IMR-90 (cell line): ENCODE measurements around the gene GHR. TPM values are rescaled to one million over a fixed set of nuclear protein-coding genes. Genes with fewer than 3 reads are reported as not detected.

Experiments used
- ATAC-seq: fragments of 200-7000 bp; cut with Tn5 transposase; 2 replicates; pipeline ENCODE4 v1.9.1; 2020; ENCODE audit warnings: low read depth, mild to moderate bottlenecking, moderate library complexity
- BruUV-seq: library from RNA; stranded (reverse); fragments of 400-500 nt; replicated peaks from 2 replicates; lab custom pipeline; 2021; lab: Mats Ljungman, UMichigan
- CTCF ChIA-PET: fragments of 300-600 bp; formaldehyde crosslinking; extraction: SDS; loops from one replicate; lab custom pipeline; 2021; ENCODE audit warnings: antibody characterized with exemption; lab: Yijun Ruan, JAX
- POLR2A ChIA-PET: fragments of 300-600 bp; sonication (Branson Sonifier 250); formaldehyde crosslinking; loops from one replicate; lab custom pipeline; 2022; ENCODE audit warnings: antibody characterized with exemption; ENCODE audit not compliant: unreplicated experiment; lab: Charles Lee
- DNase-seq: peaks from one replicate; pipeline ENCODE4 v3.0.0; 2013
- H2AFZ ChIP-seq: replicated peaks from 2 replicates; pipeline ENCODE3; 2013; ENCODE audit warnings: low read length, mild to moderate bottlenecking; ENCODE audit not compliant: poor library complexity
- H2AK5ac ChIP-seq: 2 replicates; pipeline ENCODE4 v1.6.1; 2013; ENCODE audit warnings: low read depth, low read length, inconsistent platforms
- H2AK9ac ChIP-seq: replicated peaks from 2 replicates; pipeline ENCODE3; 2013; ENCODE audit warnings: mild to moderate bottlenecking, low read depth, low read length, moderate library complexity; ENCODE audit not compliant: poor library complexity
- H2BK120ac ChIP-seq: 2 replicates; pipeline ENCODE4 v1.6.1; 2013; ENCODE audit warnings: low read depth, low read length, inconsistent platforms
- H2BK15ac ChIP-seq: 3 replicates; pipeline ENCODE4 v1.6.1; 2013; ENCODE audit warnings: low read depth, low read length, inconsistent platforms
- H2BK20ac ChIP-seq: 2 replicates; pipeline ENCODE4 v1.6.1; 2013; ENCODE audit warnings: low read depth, mild to moderate bottlenecking, inconsistent platforms, low read length, moderate library complexity
- H2BK5ac ChIP-seq: 2 replicates; pipeline ENCODE4 v1.6.1; 2013; ENCODE audit warnings: mild to moderate bottlenecking, low read depth, low read length, inconsistent platforms; ENCODE audit not compliant: poor library complexity, severe bottlenecking
- H3K14ac ChIP-seq: replicated peaks from 2 replicates; pipeline ENCODE4 v1.6.1; 2013; ENCODE audit warnings: low read depth, low read length, inconsistent platforms
- H3K18ac ChIP-seq: 2 replicates; pipeline ENCODE4 v1.6.1; 2013; ENCODE audit warnings: low read depth, low read length, control low read depth
- H3K23ac ChIP-seq: 2 replicates; pipeline ENCODE4 v1.6.1; 2013; ENCODE audit warnings: low read depth, low read length, inconsistent platforms
- H3K27ac ChIP-seq: 2 replicates; pipeline ENCODE4 v1.5.1; 2013; ENCODE audit warnings: mild to moderate bottlenecking, control low read depth, low read length; ENCODE audit not compliant: insufficient read depth
- H3K27me3 ChIP-seq: 2 replicates; pipeline ENCODE4 v1.6.1; 2013; ENCODE audit warnings: low read length; ENCODE audit not compliant: control insufficient read depth, insufficient read depth
- H3K36me3 ChIP-seq: 2 replicates; pipeline ENCODE4 v1.6.1; 2013; ENCODE audit warnings: low read length, mixed read lengths; ENCODE audit not compliant: control insufficient read depth, insufficient read depth
- H3K4ac ChIP-seq: 2 replicates; pipeline ENCODE4 v1.6.1; 2013; ENCODE audit warnings: low read depth, low read length, inconsistent platforms
- H3K4me1 ChIP-seq: 2 replicates; pipeline ENCODE4 v1.6.1; 2013; ENCODE audit warnings: low read length, mixed read lengths; ENCODE audit not compliant: control insufficient read depth, insufficient read depth
- H3K4me2 ChIP-seq: 2 replicates; pipeline ENCODE4 v1.6.1; 2013; ENCODE audit warnings: low read depth, mild to moderate bottlenecking, control low read depth, low read length, moderate library complexity
- H3K4me3 ChIP-seq: 2 replicates; pipeline ENCODE4 v1.5.1; 2013; ENCODE audit warnings: low read depth, mild to moderate bottlenecking, control low read depth, low read length, moderate library complexity; ENCODE audit not compliant: insufficient read depth
- H3K56ac ChIP-seq: 2 replicates; pipeline ENCODE4 v1.6.1; 2013; ENCODE audit warnings: low read length, inconsistent platforms; ENCODE audit not compliant: insufficient read depth; ENCODE audit errors: extremely low read depth
- H3K79me1 ChIP-seq, 2 experiments: 2 replicates each; pipeline ENCODE4 v1.6.1; 2013; ENCODE audit warnings: low read length in 2 of 2, inconsistent platforms in 1 of 2, low read depth in 1 of 2
- H3K9ac ChIP-seq: 2 replicates; pipeline ENCODE4 v1.6.1; 2013; ENCODE audit warnings: low read depth, low read length, control low read depth
- H3K9me1 ChIP-seq: 2 replicates; pipeline ENCODE4 v1.6.1; 2013; ENCODE audit warnings: low read length, inconsistent platforms; ENCODE audit not compliant: insufficient read depth
- H3K9me3 ChIP-seq: 2 replicates; pipeline ENCODE4 v1.6.1; 2013; ENCODE audit warnings: low read length; ENCODE audit not compliant: control insufficient read depth, insufficient read depth
- H4K20me1 ChIP-seq: 2 replicates; pipeline ENCODE4 v1.6.1; 2013; ENCODE audit warnings: low read length, inconsistent platforms; ENCODE audit not compliant: insufficient read depth
- H4K5ac ChIP-seq: 2 replicates; pipeline ENCODE4 v1.6.1; 2013; ENCODE audit warnings: mild to moderate bottlenecking, low read depth, low read length, control low read depth
- H4K8ac ChIP-seq, 2 experiments: 2 replicates each; pipeline ENCODE4 v1.6.1; 2013; ENCODE audit warnings: low read depth in 2 of 2, low read length in 2 of 2, control low read depth in 1 of 2, inconsistent platforms in 1 of 2
- H4K91ac ChIP-seq: 2 replicates; pipeline ENCODE4 v1.6.1; 2013; ENCODE audit warnings: low read depth, low read length, inconsistent platforms; ENCODE audit not compliant: insufficient read depth
- BHLHE40 ChIP-seq: fragments of 150-350 bp; IDR thresholded peaks from 2 replicates; pipeline ENCODE4 v1.6.1; 2016; ENCODE audit warnings: mild to moderate bottlenecking, low read depth, low read length
- CEBPB ChIP-seq: IDR thresholded peaks from 2 replicates; pipeline ENCODE4 v1.6.1; 2012; ENCODE audit warnings: low read depth, low read length, improper control_type of control experiment
- CHD1 ChIP-seq: IDR thresholded peaks from 2 replicates; pipeline ENCODE4 v1.6.1; 2012; ENCODE audit warnings: low read depth, low read length, improper control_type of control experiment
- ELK1 ChIP-seq: fragments of 150-350 bp; IDR thresholded peaks from 2 replicates; pipeline ENCODE4 v1.6.1; 2016; ENCODE audit warnings: low read depth, mild to moderate bottlenecking, low read length, moderate library complexity, borderline replicate concordance
- FOS ChIP-seq: fragments of 150-350 bp; IDR thresholded peaks from 2 replicates; pipeline ENCODE4 v1.6.1; 2016; ENCODE audit warnings: low read depth, low read length
- MAFK ChIP-seq: IDR thresholded peaks from 2 replicates; pipeline ENCODE4 v1.6.1; 2012; ENCODE audit warnings: low read depth, low read length, improper control_type of control experiment
- MAZ ChIP-seq: IDR thresholded peaks from 2 replicates; pipeline ENCODE4 v1.6.1; 2012; ENCODE audit warnings: low read depth, mild to moderate bottlenecking, low read length, improper control_type of control experiment, moderate library complexity, borderline replicate concordance
- MXI1 ChIP-seq: IDR thresholded peaks from 2 replicates; pipeline ENCODE4 v1.6.1; 2012; ENCODE audit warnings: low read depth, mild to moderate bottlenecking, low read length, moderate library complexity, borderline replicate concordance
- NFE2L2 ChIP-seq: fragments of 150-350 bp; IDR thresholded peaks from 2 replicates; pipeline ENCODE4 v1.6.1; 2016; ENCODE audit warnings: low read depth, mild to moderate bottlenecking, low read length
- POLR2A ChIP-seq: IDR thresholded peaks from 2 replicates; pipeline ENCODE4 v1.6.1; 2012; ENCODE audit warnings: mild to moderate bottlenecking, low read depth, low read length
- RAD21 ChIP-seq: IDR thresholded peaks from 2 replicates; pipeline ENCODE4 v1.6.1; 2012; ENCODE audit warnings: low read length, improper control_type of control experiment
- RCOR1 ChIP-seq: IDR thresholded peaks from 2 replicates; pipeline ENCODE4 v1.6.1; 2012; ENCODE audit warnings: mild to moderate bottlenecking, low read length, improper control_type of control experiment; ENCODE audit not compliant: insufficient replicate concordance
- RFX5 ChIP-seq: IDR thresholded peaks from 2 replicates; pipeline ENCODE4 v1.8.0; 2012; ENCODE audit warnings: low read depth, mild to moderate bottlenecking, low read length, moderate library complexity
- SMC3 ChIP-seq: fragments of 150-350 bp; IDR thresholded peaks from 2 replicates; pipeline ENCODE4 v1.6.1; 2016; ENCODE audit warnings: low read depth, mild to moderate bottlenecking, antibody characterized with exemption, low read length, moderate library complexity
- WGBS, 2 experiments: methylation state at CpG; one replicate each; pipeline versions ENCODE4 v1.1.5 to v1.1.7; 2013; ENCODE audit warnings: missing lambda C conversion rate in 2 of 2; ENCODE audit not compliant: insufficient read length in 1 of 2; ENCODE audit errors: extremely low coverage in 2 of 2; 5-methylcytosine and 5-hydroxymethylcytosine counted together
- dilution Hi-C: fragments of 300-500 bp; cut with HindIII; formaldehyde crosslinking; loops from one replicate; pipeline ENCODE4 v1.14.3; 2018; ENCODE audit warnings: low sequenced_read_pairs; ENCODE audit not compliant: unreplicated experiment
- in situ Hi-C: fragments of 300-500 bp; cut with MboI; formaldehyde crosslinking; loops from 3 replicates; pipeline ENCODE4 v1.14.3; 2019; ENCODE audit warnings: low sequenced_read_pairs, inconsistent platforms, mixed read lengths
- intact Hi-C: fragments of 100-400 bp; cut with micrococcal nuclease; formaldehyde crosslinking; loops from 2 replicates; pipeline ENCODE4 v1.10.0; 2022
- polyA plus RNA-seq, 3 experiments: library from polyadenylated mRNA; depleted of rRNA; stranded (reverse); fragments of >200 nt; gene quantifications; 2 replicates each; pipeline ENCODE4 v1.2.3, GENCODE V29; 2012; ENCODE audit warnings: low replicate concordance in 1 of 3
- total RNA-seq: library from RNA; depleted of rRNA; stranded (reverse); fragments of >200 nt; gene quantifications from 2 replicates; pipeline ENCODE4 v1.2.3, GENCODE V29; 2012
- TF ChIP-seq, protein P1 (sequence below): fragments of 150-350 bp; IDR thresholded peaks from 2 replicates; pipeline ENCODE4 v1.6.1; 2017; ENCODE audit warnings: mild to moderate bottlenecking, antibody characterized with exemption, low read length, low read depth
- TF ChIP-seq, protein P2 (sequence below): conservative IDR thresholded peaks from 2 replicates; pipeline ENCODE4 v1.5.1; 2012; ENCODE audit warnings: mild to moderate bottlenecking, low read depth, low read length, improper control_type of control experiment

GHR gene
- total and polyA plus RNA-seq, 2 of the 4 experiments (the other 2 are of a cell fraction): 0.36 to 1.1 TPM

DNA sequence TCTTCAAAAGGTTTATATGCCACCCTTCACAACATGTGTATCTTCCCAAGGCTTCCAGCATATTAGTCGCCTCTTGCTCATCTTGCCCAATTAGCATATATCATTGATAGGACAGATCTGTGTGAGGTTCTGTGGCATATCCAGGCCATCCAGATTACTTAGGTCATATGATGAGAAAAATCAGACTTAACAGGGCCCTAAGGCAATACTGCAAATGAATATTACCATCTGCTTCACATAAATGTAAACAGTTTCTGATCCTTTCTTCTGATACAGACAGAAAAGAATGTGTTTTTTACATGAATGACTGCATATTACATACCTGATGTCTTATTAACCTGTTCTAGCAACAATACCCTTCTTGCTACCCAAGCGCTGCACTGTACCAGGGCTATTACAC is 41.3 kb upstream of the GHR start:
- Histone ChIP-seq H3K9me3 (no peaks in the 10 kb centered on the region), H3K9me1 (no peaks in the 10 kb centered on the region), H2BK5ac (no peak overlapping the region), H4K91ac (no peak overlapping the region), H4K8ac (no peak overlapping the region), H4K5ac (no peak overlapping the region), H3K56ac (no peak overlapping the region), H2BK15ac (no peak overlapping the region), H4K20me1 (no peaks in the 10 kb centered on the region), H3K9ac (no peak overlapping the region), H3K27me3 (no peaks in the 10 kb centered on the region), H3K4me2 (no peak overlapping the region), H2AK5ac (no peak overlapping the region), H3K18ac (no peak overlapping the region), H3K27ac (no peak overlapping the region), H3K4me1 (no peaks in the 10 kb centered on the region), H3K79me1 (no peaks in the 10 kb centered on the region), H3K4ac (no peak overlapping the region), H3K23ac (no peak overlapping the region), H2BK120ac (no peak overlapping the region), H3K14ac (no peak overlapping the region), H2AFZ (no peak overlapping the region), H3K36me3 (no peaks in the 10 kb centered on the region), H2AK9ac (no peak overlapping the region), H2BK20ac (no peak overlapping the region), H3K4me3 (no peak overlapping the region)
- no TSS peak for BruUV-seq
- ChIA-PET POLR2A (no interaction called here), CTCF (no interaction called here)
- TF ChIP-seq, protein P1, sequence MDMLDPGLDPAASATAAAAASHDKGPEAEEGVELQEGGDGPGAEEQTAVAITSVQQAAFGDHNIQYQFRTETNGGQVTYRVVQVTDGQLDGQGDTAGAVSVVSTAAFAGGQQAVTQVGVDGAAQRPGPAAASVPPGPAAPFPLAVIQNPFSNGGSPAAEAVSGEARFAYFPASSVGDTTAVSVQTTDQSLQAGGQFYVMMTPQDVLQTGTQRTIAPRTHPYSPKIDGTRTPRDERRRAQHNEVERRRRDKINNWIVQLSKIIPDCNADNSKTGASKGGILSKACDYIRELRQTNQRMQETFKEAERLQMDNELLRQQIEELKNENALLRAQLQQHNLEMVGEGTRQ: no peak
- TF ChIP-seq CEBPB (no peak), CHD1 (no peak), RAD21 (no peak), RFX5 (no peak), POLR2A (no peak), FOS (no peak), MAFK (no peak), MAZ (no peak), NFE2L2 (no peak), SMC3 (no peak), MXI1 (no peak), RCOR1 (no peak), BHLHE40 (no peak), ELK1 (no peak)
- TF ChIP-seq, protein P2, sequence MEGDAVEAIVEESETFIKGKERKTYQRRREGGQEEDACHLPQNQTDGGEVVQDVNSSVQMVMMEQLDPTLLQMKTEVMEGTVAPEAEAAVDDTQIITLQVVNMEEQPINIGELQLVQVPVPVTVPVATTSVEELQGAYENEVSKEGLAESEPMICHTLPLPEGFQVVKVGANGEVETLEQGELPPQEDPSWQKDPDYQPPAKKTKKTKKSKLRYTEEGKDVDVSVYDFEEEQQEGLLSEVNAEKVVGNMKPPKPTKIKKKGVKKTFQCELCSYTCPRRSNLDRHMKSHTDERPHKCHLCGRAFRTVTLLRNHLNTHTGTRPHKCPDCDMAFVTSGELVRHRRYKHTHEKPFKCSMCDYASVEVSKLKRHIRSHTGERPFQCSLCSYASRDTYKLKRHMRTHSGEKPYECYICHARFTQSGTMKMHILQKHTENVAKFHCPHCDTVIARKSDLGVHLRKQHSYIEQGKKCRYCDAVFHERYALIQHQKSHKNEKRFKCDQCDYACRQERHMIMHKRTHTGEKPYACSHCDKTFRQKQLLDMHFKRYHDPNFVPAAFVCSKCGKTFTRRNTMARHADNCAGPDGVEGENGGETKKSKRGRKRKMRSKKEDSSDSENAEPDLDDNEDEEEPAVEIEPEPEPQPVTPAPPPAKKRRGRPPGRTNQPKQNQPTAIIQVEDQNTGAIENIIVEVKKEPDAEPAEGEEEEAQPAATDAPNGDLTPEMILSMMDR: no peak
- no CpG with 5 or more reads among the region's 2 CpGs for WGBS, 2 experiments
- dilution Hi-C loops (no loop called here), in situ Hi-C loops (no loop called here), intact Hi-C loops (no loop called here)
- no peak for ATAC-seq
- DNase-seq: no peak
